GM23338 (cell line): Measurements from ENCODE around the gene OR5B21.

Experiments used
- EZH2 ChIP-seq: fragments of 200-600 bp; sonication (generic); IDR thresholded peaks from one replicate; pipeline ENCODE4 v1.8.0; 2017; ENCODE audit warnings: antibody characterized with exemption, mild to moderate bottlenecking, low read depth; ENCODE audit not compliant: unreplicated experiment
- EZH2phosphoT487 ChIP-seq: fragments of 200-600 bp; sonication (generic); IDR thresholded peaks from one replicate; pipeline ENCODE4 v1.8.1; 2018; ENCODE audit warnings: antibody characterized with exemption; ENCODE audit not compliant: unreplicated experiment
- POLR2AphosphoS5 ChIP-seq: IDR thresholded peaks from 2 replicates; pipeline ENCODE4 v1.6.1; 2016; ENCODE audit warnings: antibody characterized with exemption, low read depth
- STAT1 ChIP-seq: IDR thresholded peaks from one replicate; pipeline ENCODE4 v1.6.1; 2016; ENCODE audit warnings: antibody characterized with exemption; ENCODE audit not compliant: unreplicated experiment
- ZNF114 ChIP-seq: fragments of 250-450 bp; sonication (Bioruptor Pico); IDR thresholded peaks from 2 replicates; pipeline ENCODE4 v1.5.0; 2020; ENCODE audit warnings: mild to moderate bottlenecking, moderate library complexity
- TF ChIP-seq, protein P1 (sequence below), 2 experiments: fragments of 200-600 bp in 1 of 2; sonication (generic) in 1 of 2; conservative IDR thresholded peaks; 2 replicates each; pipeline versions ENCODE4 v1.5.1 to v1.6.1; 2016 to 2017; ENCODE audit warnings: antibody characterized with exemption in 2 of 2, low read depth in 2 of 2, mild to moderate bottlenecking in 2 of 2, moderate library complexity in 1 of 2
- TF ChIP-seq, protein P2 (sequence below): IDR thresholded peaks from one replicate; pipeline ENCODE4 v1.6.1; 2018; ENCODE audit warnings: antibody characterized with exemption; ENCODE audit not compliant: unreplicated experiment

DNA sequence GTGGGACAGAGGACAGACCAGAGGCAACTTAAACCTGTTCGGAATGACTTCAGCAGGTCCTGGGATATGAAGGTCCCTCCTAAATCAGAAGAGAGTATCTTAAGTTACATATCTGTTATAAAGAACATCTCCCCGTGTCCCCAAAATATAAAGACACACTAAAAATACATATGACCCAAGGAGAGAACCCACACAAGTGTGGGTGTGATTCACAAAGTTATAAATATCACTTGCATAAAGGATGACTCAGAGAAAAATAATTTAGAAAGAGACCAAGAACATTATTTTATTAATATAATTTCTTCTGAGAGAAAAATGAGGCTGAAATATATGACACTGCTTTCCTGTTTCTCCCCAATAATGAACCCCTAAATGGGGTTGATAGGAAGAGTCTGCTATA is 14.2 kb downstream of the OR5B21 start:
- TF ChIP-seq, protein P1, sequence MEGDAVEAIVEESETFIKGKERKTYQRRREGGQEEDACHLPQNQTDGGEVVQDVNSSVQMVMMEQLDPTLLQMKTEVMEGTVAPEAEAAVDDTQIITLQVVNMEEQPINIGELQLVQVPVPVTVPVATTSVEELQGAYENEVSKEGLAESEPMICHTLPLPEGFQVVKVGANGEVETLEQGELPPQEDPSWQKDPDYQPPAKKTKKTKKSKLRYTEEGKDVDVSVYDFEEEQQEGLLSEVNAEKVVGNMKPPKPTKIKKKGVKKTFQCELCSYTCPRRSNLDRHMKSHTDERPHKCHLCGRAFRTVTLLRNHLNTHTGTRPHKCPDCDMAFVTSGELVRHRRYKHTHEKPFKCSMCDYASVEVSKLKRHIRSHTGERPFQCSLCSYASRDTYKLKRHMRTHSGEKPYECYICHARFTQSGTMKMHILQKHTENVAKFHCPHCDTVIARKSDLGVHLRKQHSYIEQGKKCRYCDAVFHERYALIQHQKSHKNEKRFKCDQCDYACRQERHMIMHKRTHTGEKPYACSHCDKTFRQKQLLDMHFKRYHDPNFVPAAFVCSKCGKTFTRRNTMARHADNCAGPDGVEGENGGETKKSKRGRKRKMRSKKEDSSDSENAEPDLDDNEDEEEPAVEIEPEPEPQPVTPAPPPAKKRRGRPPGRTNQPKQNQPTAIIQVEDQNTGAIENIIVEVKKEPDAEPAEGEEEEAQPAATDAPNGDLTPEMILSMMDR (conservative IDR thresholded peaks at IDR 0.05; ENCODE audit: low read depth in 2 of 2) = no peak
- no peak for TF ChIP-seq POLR2AphosphoS5
- no peak for TF ChIP-seq EZH2
- no peak for TF ChIP-seq EZH2phosphoT487
- TF ChIP-seq STAT1 = no peak
- TF ChIP-seq, protein P2, sequence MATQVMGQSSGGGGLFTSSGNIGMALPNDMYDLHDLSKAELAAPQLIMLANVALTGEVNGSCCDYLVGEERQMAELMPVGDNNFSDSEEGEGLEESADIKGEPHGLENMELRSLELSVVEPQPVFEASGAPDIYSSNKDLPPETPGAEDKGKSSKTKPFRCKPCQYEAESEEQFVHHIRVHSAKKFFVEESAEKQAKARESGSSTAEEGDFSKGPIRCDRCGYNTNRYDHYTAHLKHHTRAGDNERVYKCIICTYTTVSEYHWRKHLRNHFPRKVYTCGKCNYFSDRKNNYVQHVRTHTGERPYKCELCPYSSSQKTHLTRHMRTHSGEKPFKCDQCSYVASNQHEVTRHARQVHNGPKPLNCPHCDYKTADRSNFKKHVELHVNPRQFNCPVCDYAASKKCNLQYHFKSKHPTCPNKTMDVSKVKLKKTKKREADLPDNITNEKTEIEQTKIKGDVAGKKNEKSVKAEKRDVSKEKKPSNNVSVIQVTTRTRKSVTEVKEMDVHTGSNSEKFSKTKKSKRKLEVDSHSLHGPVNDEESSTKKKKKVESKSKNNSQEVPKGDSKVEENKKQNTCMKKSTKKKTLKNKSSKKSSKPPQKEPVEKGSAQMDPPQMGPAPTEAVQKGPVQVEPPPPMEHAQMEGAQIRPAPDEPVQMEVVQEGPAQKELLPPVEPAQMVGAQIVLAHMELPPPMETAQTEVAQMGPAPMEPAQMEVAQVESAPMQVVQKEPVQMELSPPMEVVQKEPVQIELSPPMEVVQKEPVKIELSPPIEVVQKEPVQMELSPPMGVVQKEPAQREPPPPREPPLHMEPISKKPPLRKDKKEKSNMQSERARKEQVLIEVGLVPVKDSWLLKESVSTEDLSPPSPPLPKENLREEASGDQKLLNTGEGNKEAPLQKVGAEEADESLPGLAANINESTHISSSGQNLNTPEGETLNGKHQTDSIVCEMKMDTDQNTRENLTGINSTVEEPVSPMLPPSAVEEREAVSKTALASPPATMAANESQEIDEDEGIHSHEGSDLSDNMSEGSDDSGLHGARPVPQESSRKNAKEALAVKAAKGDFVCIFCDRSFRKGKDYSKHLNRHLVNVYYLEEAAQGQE = no peak
- TF ChIP-seq ZNF114 = no peak
